UCSD-AML1 (cell line): ENCODE data around the gene TCP11X1.
"Not testable (repeated sequence)": the region's sequence is repeated elsewhere in the genome, so short reads cannot be mapped to it uniquely, and the experiment has no call there.

Experiments used
- DNase-seq: peaks from one replicate; lab custom pipeline; 2025; ENCODE audit not compliant: unreplicated experiment; lab: John Stamatoyannopoulos, UW

The TCP11X1 gene

DNA sequence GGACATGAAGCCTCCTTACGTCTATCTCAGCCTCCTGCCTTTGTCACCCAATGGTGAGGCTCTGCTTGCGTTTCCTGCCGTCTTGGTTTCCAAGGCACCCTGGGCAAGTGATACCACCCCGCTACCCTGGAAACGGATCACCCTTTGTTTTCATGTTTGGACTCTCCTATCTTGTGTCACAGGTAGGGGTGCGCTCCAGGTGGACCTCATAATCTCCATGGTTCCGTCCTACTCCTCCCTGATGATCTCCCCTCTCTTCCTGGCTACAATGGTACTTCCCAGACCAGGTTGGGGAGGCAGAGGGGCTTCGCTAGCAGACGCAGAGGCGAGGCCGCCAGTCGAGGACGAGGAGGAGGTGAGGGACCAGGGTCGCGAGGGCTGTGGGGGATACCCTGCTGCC, at the start of gene TCP11X1:
TSS of gene TCP11X1 (plus strand) at position 316 of the 400 bp plus-strand sequence.
- not testable (repeated sequence) for DNase-seq

DNA sequence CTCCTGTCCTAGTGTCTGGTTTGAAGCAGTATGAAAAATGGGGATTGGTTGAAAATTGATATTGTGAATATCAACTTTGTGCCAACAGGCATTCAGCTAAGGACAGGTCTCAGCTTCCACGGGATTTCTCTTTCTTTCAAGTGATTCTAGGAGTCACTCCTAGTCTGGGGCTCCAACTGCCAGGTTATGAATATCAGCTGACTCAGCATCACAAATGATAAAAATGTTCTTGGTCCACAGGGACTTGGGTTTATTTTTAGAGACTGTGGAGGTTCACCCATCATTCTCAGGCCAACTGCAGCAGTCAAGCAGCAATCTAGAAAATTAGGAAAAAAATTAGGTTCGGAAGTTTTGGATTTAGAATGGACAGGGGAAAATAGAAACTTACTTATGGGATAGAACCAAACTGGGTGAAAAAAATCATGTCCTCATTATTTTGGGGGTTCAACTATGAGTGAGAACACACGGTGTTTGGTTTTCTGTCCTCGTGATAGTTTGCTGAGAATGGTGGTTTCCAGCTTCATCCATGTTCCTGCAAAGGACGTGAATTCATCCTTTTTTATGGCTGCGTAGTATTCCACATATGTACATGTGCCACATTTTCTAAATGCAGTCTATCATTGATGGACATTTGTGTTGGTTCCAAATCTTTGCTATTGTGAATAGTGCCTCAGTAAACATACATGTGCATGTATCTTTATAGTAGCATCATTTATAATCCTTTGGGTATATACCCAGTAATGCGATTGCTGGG, 29.0 kb upstream of the TCP11X1 start:
- DNase-seq: no peak

DNA sequence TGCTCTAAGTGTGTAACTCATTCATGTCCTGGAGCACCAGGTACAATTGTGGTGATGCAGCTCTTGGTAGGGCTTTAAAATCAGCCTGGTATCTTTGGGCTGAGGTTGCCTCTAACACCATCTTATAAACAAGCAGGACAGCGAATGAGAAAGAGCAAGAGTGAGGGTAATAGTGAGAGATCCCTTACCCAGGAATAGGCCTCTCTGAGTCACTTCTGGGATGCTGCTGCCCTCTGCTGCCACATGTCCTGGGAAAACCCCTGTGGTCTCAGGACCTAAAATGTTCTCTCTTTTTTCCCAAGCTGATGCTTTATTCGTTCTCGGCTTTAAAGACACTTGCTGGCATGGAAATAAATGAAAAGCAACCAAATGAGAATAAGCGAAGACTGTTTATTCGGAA, 7.2 kb upstream of the TCP11X1 start:
- not testable (repeated sequence) for DNase-seq

DNA sequence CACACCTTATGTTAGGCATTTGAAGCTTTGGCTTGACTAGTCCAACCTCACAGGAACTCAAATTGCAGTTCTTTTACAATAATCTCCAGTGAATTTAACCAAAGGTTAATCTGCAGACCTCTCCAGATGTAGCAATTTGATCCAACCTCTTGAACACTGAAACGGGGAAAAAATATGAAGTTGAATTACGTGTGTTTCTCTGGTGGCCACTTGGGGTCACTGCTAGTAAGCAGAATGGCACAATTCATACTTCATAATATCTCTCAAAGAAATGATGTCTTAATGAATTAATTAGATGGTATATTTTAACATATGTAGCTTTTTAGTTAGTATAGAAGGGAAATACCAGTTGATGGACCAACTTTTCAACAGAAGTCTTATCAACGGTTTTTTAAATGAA, 1.4 kb downstream of the TCP11X1 start:
- not testable (repeated sequence) for DNase-seq

DNA sequence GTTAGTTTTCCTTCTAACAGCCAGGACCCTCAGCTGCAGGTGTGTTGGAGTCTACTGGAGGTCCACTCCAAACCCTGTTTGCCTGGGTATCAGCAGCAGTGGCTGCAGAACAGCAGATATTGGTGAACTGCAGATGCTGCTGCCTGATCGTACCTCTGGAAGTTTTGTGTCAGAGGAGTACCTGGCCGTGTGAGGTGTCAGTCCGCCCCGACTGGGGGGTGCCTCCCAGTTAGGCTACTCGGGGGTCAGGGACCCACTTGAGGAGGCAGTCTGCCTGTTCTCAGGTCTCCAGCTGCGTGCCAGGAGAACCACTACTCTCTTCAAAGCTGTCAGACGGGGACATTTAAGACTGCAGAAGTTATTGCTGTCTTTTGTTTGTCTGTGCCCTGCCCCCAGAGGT, 20.6 kb downstream of the TCP11X1 start:
- DNase-seq: not testable (repeated sequence)

DNA sequence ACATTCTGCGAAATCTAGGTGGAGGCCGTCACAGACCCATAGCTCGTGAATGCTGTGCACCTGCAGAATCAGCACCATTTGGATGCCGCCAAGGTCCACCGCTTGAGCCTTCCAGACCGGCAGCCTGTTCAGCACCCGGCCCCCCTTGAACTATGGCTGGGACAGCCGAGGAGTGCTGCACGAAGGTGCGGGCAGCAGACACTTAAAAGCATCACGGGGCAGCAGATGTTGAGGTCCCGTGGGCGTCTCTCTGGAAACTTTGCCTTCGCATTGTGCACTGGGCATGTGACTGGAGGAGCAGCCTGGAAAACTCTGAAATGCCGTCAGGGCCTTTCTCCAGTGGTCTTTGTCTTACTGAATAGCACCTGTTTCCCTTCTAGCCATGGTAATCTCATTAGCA, 25.2 kb downstream of the TCP11X1 start:
- DNase-seq: not testable (repeated sequence)

DNA sequence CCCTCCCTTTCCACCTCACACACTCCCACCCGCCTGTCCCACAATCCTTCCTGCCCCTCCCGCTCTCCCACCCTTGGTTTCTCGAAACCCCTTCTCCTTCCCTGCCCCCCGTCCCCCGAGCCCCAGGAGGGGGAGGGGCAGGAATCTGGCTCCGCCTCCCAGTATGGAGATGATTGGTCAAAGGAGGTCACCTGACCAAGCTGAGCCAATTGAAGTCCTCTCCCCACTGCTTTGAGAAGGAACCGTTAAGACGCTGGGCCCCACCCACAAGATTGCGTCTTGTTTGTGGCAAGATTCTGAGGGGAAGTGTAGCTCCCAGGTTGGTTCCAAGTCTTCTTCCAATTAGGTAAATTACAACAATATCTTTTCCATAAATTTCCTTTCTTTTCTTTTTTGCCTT, 31.8 kb downstream of the TCP11X1 start, which contains the start of gene NXF2:
TSS of gene NXF2 (plus strand) at position 275 of the 400 bp plus-strand sequence. CDS start 59,912 bp downstream, outside the sequence.
- not testable (repeated sequence) for DNase-seq

DNA sequence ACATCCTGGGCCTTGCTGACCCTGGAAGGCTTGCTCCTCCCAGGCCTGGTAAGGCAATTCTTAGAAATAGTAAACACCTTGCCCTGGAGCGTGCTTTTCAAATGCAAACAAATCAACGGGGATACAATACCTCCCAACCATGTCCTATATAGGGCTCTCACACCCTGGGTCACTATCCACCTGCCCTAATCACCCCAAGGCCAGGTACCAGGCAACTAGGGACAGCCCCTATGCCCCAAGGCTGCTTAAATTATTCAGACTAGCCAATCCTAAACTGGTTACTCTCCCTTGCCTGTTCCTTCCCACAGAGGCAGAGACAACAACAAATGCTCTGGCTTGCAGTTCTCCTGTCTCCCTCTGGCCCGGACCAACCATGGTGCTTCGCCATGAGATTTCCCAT, 57.1 kb downstream of the TCP11X1 start:
- not testable (repeated sequence) for DNase-seq
